SK-N-SH (cell line): Measurements from ENCODE around the gene ALAS1. TPM values are rescaled to one million over a fixed set of nuclear protein-coding genes. Genes with fewer than 3 reads are reported as not detected.
A peak's percentile ranks its signal among the peaks of the same experiment; 100 is the strongest.

Experiments used
- CTCF ChIA-PET: fragments of 300-600, 350-600 bp; formaldehyde crosslinking; extraction: SDS; loops from one replicate; lab custom pipeline; 2021; lab: Yijun Ruan, JAX
- POLR2A ChIA-PET: fragments of 350-600 bp; sonication (Branson Sonifier 250); formaldehyde crosslinking; extraction: SDS; loops from one replicate; lab custom pipeline; 2020; ENCODE audit warnings: antibody characterized with exemption, inconsistent platforms; lab: Yijun Ruan, JAX
- DNase-seq: peaks from one replicate; pipeline ENCODE4 v3.0.0; 2012
- H2AFZ ChIP-seq: fragments of 200-600 bp; sonication (generic); 2 replicates; pipeline ENCODE4 v1.8.1; 2016; ENCODE audit warnings: antibody characterized with exemption, mild to moderate bottlenecking, low read depth
- H3F3A ChIP-seq: fragments of 200-600 bp; sonication (generic); replicated peaks from 2 replicates; pipeline ENCODE3; 2016; ENCODE audit warnings: antibody characterized with exemption, mild to moderate bottlenecking; ENCODE audit not compliant: insufficient read depth
- H3K27ac ChIP-seq, 2 experiments: fragments of 200-500 bp in 1 of 2; fragments of 200-600 bp in 1 of 2; sonication (Bioruptor generic) in 1 of 2; sonication (generic), shearing (Covaris generic) in 1 of 2; 2 replicates each; pipeline versions ENCODE4 v1.5.1 to v1.6.1; 2014 to 2016; ENCODE audit warnings: low read depth in 2 of 2, inconsistent platforms in 1 of 2, low read length in 1 of 2, mild to moderate bottlenecking in 1 of 2, mixed read lengths in 1 of 2
- H3K27me3 ChIP-seq: fragments of 200-600 bp; sonication (generic), shearing (Covaris generic); 2 replicates; pipeline ENCODE4 v1.6.1; 2016; ENCODE audit warnings: mixed run types; ENCODE audit not compliant: insufficient read depth
- H3K36me3 ChIP-seq, 2 experiments: fragments of 200-500 bp in 1 of 2; fragments of 200-600 bp in 1 of 2; sonication (Bioruptor generic) in 1 of 2; sonication (generic) in 1 of 2; replicated peaks in 1 of 2; 2 replicates each; pipeline versions ENCODE3 to v1.5.1; 2014 to 2016; ENCODE audit warnings: low read length in 1 of 2, mild to moderate bottlenecking in 1 of 2; ENCODE audit not compliant: insufficient read depth in 2 of 2, control insufficient read depth in 1 of 2
- H3K4me1 ChIP-seq, 2 experiments: fragments of 200-500 bp in 1 of 2; fragments of 200-600 bp in 1 of 2; sonication (Bioruptor generic) in 1 of 2; sonication (generic), shearing (Covaris generic) in 1 of 2; 2 replicates each; pipeline versions ENCODE4 v1.5.1 to v1.6.1; 2014 to 2016; ENCODE audit warnings: low read depth in 1 of 2, low read length in 1 of 2, mixed run types in 1 of 2; ENCODE audit not compliant: insufficient read depth in 2 of 2, control insufficient read depth in 1 of 2
- H3K4me2 ChIP-seq: fragments of 200-600 bp; sonication (generic), shearing (Covaris generic); 2 replicates; pipeline ENCODE4 v1.6.1; 2017; ENCODE audit warnings: mixed run types
- H3K4me3 ChIP-seq, 2 experiments: fragments of 200-500 bp in 1 of 2; fragments of 200-600 bp in 1 of 2; sonication (Bioruptor generic) in 1 of 2; sonication (generic), shearing (Covaris generic) in 1 of 2; 2 replicates each; pipeline versions ENCODE4 v1.5.1 to v1.8.1; 2014 to 2016; ENCODE audit warnings: low read depth in 2 of 2, inconsistent platforms in 1 of 2, low read length in 1 of 2, mild to moderate bottlenecking in 1 of 2, mixed read lengths in 1 of 2, moderate library complexity in 1 of 2
- H3K79me2 ChIP-seq: fragments of 200-600 bp; sonication (generic); 2 replicates; pipeline ENCODE4 v1.8.1; 2017; ENCODE audit warnings: mild to moderate bottlenecking; ENCODE audit not compliant: insufficient read depth
- H3K9ac ChIP-seq: fragments of 200-600 bp; sonication (generic); 2 replicates; pipeline ENCODE4 v1.6.1; 2017; ENCODE audit warnings: mixed run types
- H3K9me2 ChIP-seq: fragments of 200-600 bp; sonication (generic); 2 replicates; pipeline ENCODE4 v1.6.1; 2017; ENCODE audit warnings: mixed run types
- H3K9me3 ChIP-seq: fragments of 200-600 bp; sonication (generic); 2 replicates; pipeline ENCODE4 v1.6.1; 2017; ENCODE audit warnings: mixed run types, mild to moderate bottlenecking, moderate library complexity
- H4K20me1 ChIP-seq: fragments of 200-600 bp; sonication (generic); 2 replicates; pipeline ENCODE4 v1.6.1; 2017; ENCODE audit warnings: mild to moderate bottlenecking, mixed run types; ENCODE audit not compliant: insufficient read depth
- CTCF ChIP-seq: fragments of 200-600 bp; sonication (generic); IDR thresholded peaks from 2 replicates; pipeline ENCODE4 v1.6.1; 2017; ENCODE audit warnings: antibody characterized with exemption, mild to moderate bottlenecking, moderate library complexity
- ELF1 ChIP-seq: IDR thresholded peaks from 2 replicates; pipeline ENCODE4 v1.4.0; 2012
- EP300 ChIP-seq, 2 experiments: IDR thresholded peaks; 2 replicates each; pipeline versions ENCODE4 v1.4.0 to v1.6.1; 2012; ENCODE audit warnings: borderline replicate concordance in 1 of 2, low read depth in 1 of 2, low read length in 1 of 2
- EZH2phosphoT487 ChIP-seq: fragments of 200-600 bp; sonication (generic); IDR thresholded peaks from 2 replicates; pipeline ENCODE4 v1.6.1; 2017; ENCODE audit warnings: low read depth, mixed run types, mild to moderate bottlenecking, antibody characterized with exemption, moderate library complexity, borderline replicate concordance
- IRF3 ChIP-seq: fragments of 150-350 bp; IDR thresholded peaks from 2 replicates; pipeline ENCODE4 v1.6.1; 2016; ENCODE audit warnings: mild to moderate bottlenecking, low read depth, low read length
- JUND ChIP-seq: IDR thresholded peaks from 2 replicates; pipeline ENCODE4 v1.4.0; 2012
- MAX ChIP-seq: IDR thresholded peaks from 2 replicates; pipeline ENCODE4 v1.4.0; 2012; ENCODE audit warnings: low read depth
- NFIC ChIP-seq: IDR thresholded peaks from 2 replicates; pipeline ENCODE4 v1.4.0; 2012; ENCODE audit warnings: borderline replicate concordance
- RXRA ChIP-seq: IDR thresholded peaks from 2 replicates; pipeline ENCODE4 v1.4.0; 2012; ENCODE audit warnings: low read depth, mild to moderate bottlenecking, borderline replicate concordance
- SMC3 ChIP-seq: IDR thresholded peaks from 2 replicates; pipeline ENCODE4 v1.6.1; 2012; ENCODE audit warnings: low read depth, low read length, improper control_type of control experiment
- TCF12 ChIP-seq: IDR thresholded peaks from 2 replicates; pipeline ENCODE4 v1.4.0; 2012
- USF2 ChIP-seq: fragments of 150-350 bp; IDR thresholded peaks from 2 replicates; pipeline ENCODE4 v1.6.1; 2017; ENCODE audit warnings: antibody characterized with exemption, low read length, low read depth, borderline replicate concordance
- ZBTB33 ChIP-seq: IDR thresholded peaks from 2 replicates; pipeline ENCODE4 v1.4.0; 2012; ENCODE audit warnings: low read depth, borderline replicate concordance
- WGBS: methylation state at CpG from one replicate; pipeline ENCODE4 v1.1.6; 2017; ENCODE audit warnings: low lambda C conversion rate; 5-methylcytosine and 5-hydroxymethylcytosine counted together
- polyA plus RNA-seq, 3 experiments: library from polyadenylated mRNA; depleted of rRNA; stranded (reverse); fragments of >200 nt; gene quantifications; 2 replicates each; pipeline ENCODE4 v1.2.3, GENCODE V29; 2012

Gene ALAS1
- polyA plus RNA-seq, 1 of the 3 experiments (the other 2 are of a cell fraction): 47.9 TPM

GRCh38 chr3:52190294-52191074 is 7.5 kb upstream of the ALAS1 start:
- no peak for DNase-seq
- Histone ChIP-seq H3K4me1 (peaks cover 10 to 16% of the 10 kb centered on the region in 2 experiments; a peak in 3 of 4 replicates), H3K27me3 (no peaks in the 10 kb centered on the region), H3K4me3 (no peak overlapping the region), H3K9ac (no peak overlapping the region), H3F3A (peaks cover 4% of the 10 kb centered on the region), H3K4me2 (peak overlapping the region; percentile 58; the same call in 1 of the 2 replicates), H3K27ac (peak overlapping the region in 1 of 2 experiments; percentile 33; a peak in 2 of 4 replicates), H3K79me2 (no peaks in the 10 kb centered on the region), H3K9me2 (no peaks in the 10 kb centered on the region), H2AFZ (peak overlapping the region; percentile 12; the same call in 1 of the 2 replicates), H4K20me1 (no peaks in the 10 kb centered on the region), H3K9me3 (no peaks in the 10 kb centered on the region), H3K36me3 (no peaks in the 10 kb centered on the region)
- CTCF ChIA-PET: interaction anchor here (1.2 kb wide), 2 partner anchors 186 to 190 kb away, joined by 3 read pairs; no protein-coding TSS in a partner anchor
- 82% methylated on average over 6 of the region's 9 CpGs for WGBS
- TF ChIP-seq RXRA (peak; percentile 39; the same call in 1 of the 2 replicates), MAX (peak; percentile 49; the same call in 1 of the 2 replicates), NFIC (peak; percentile 93), CTCF (no peak), IRF3 (no peak), ZBTB33 (no peak), TCF12 (peak; percentile 84), ELF1 (peak; percentile 72), EP300 (IDR thresholded peaks at IDR 0.05; ENCODE audit: borderline replicate concordance in 1 of 2, low read depth in 1 of 2, low read length in 1 of 2) (peak in 1 of 2 experiments; percentile 39; a peak in 1 of 4 replicates)
- POLR2A ChIA-PET: no interaction called here

GRCh38 chr3:52191663-52192062 is 6.3 kb upstream of the ALAS1 start:
- POLR2A ChIA-PET: interaction anchor here (0.7 kb wide), 1 partner anchor 36 kb away, joined by 3 read pairs; no protein-coding TSS in a partner anchor
- CTCF ChIA-PET: interaction anchor here (0.6 to 2.1 kb wide), 3 partner anchors 28 to 200 kb away, joined by 3 to 6 read pairs (median 3); no protein-coding TSS in a partner anchor
- H3K9ac ChIP-seq: no peak overlapping the region
- no peak overlapping the region for H2AFZ ChIP-seq
- no peak for DNase-seq
- no peak overlapping the region for H3K4me2 ChIP-seq
- no peaks in the 10 kb centered on the region for H3K27me3 ChIP-seq
- no peak overlapping the region for H3K27ac ChIP-seq
- WGBS: 93% methylated on average over 3 of the region's 4 CpGs
- no peaks in the 10 kb centered on the region for H3K9me3 ChIP-seq
- no peak overlapping the region for H3K4me3 ChIP-seq
- H3K36me3 ChIP-seq: no peaks in the 10 kb centered on the region
- H3F3A ChIP-seq: peaks cover 9% of the 10 kb centered on the region
- H3K9me2 ChIP-seq: no peaks in the 10 kb centered on the region
- H3K79me2 ChIP-seq: no peaks in the 10 kb centered on the region
- H3K4me1 ChIP-seq: peaks cover 10 to 16% of the 10 kb centered on the region in 2 experiments; a peak in 3 of 4 replicates
- no peaks in the 10 kb centered on the region for H4K20me1 ChIP-seq
- TF ChIP-seq SMC3 (no peak), JUND (no peak), EZH2phosphoT487 (no peak), CTCF (no peak), USF2 (no peak)
